ENCODE results near the gene AGAP2. TPM values are rescaled to one million over a fixed set of nuclear protein-coding genes. Genes with fewer than 3 reads are reported as not detected.
A peak's percentile ranks its signal among the peaks of the same experiment; 100 is the strongest.

The AGAP2 gene
- total RNA-seq, 2 experiments from 2014 or later, result 68.6 to 72.5 TPM

DNA sequence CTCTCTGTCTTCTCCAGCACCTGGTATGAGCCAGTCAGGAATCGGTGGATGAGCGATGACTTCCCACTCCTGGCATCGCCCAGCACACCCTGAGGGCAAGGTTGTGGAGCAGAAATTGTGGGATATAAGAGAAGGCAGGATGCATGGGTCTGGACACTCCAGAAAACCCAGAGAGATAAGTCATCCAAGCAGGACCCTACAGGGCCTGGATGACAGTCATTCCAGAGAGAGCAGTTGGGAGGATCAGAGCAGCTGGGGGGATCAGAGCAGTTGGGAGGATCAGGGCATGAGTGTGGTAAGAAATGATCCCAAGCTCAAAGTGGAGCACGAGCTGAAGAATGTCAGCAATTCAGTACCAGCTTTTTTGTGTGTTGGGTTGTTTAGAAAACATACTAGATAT is 4.0 kb downstream of the AGAP2 start:
- POLR2A ChIA-PET, result interaction anchor here (1.2 kb wide), 1 partner anchor 15 kb away, joined by 4 read pairs; no protein-coding TSS in a partner anchor
- DNase-seq (no peak), ATAC-seq (no peak)
- Mint-ChIP-seq H3K27ac (no peak overlapping the region), H3K4me3 (no peak overlapping the region), H3K4me1 (ENCODE audit: low read depth) (peaks cover 16% of the 10 kb centered on the region), H3K27me3 (ENCODE audit: low read depth) (no peaks in the 10 kb centered on the region), H3K36me3 (ENCODE audit: low read depth) (peaks cover 65% of the 10 kb centered on the region), H3K9me3 (ENCODE audit: insufficient read depth) (no peaks in the 10 kb centered on the region)
- CTCF ChIA-PET, result no interaction called here

- Mint-ChIP-seq H3K9me3 (ENCODE audit: insufficient read depth) (no peaks in the 10 kb centered on the region), H3K27me3 (ENCODE audit: low read depth) (no peaks in the 10 kb centered on the region), H3K4me3 (no peak overlapping the region), H3K4me1 (ENCODE audit: low read depth) (peaks cover 9% of the 10 kb centered on the region), H3K27ac (peak overlapping the region; percentile 30), H3K36me3 (ENCODE audit: low read depth) (peaks cover 63% of the 10 kb centered on the region)
- ATAC-seq (no peak), DNase-seq (no peak)
- ChIA-PET CTCF (no interaction called here), POLR2A (interaction anchor here (1.2 to 2.0 kb wide), 3 partner anchors 11 to 17 kb away, joined by 4 to 5 read pairs (median 4); no protein-coding TSS in a partner anchor)
These were observed 4.6 kb downstream of the AGAP2 start for GRCh38 chr12:57733928-57734327.

DNA sequence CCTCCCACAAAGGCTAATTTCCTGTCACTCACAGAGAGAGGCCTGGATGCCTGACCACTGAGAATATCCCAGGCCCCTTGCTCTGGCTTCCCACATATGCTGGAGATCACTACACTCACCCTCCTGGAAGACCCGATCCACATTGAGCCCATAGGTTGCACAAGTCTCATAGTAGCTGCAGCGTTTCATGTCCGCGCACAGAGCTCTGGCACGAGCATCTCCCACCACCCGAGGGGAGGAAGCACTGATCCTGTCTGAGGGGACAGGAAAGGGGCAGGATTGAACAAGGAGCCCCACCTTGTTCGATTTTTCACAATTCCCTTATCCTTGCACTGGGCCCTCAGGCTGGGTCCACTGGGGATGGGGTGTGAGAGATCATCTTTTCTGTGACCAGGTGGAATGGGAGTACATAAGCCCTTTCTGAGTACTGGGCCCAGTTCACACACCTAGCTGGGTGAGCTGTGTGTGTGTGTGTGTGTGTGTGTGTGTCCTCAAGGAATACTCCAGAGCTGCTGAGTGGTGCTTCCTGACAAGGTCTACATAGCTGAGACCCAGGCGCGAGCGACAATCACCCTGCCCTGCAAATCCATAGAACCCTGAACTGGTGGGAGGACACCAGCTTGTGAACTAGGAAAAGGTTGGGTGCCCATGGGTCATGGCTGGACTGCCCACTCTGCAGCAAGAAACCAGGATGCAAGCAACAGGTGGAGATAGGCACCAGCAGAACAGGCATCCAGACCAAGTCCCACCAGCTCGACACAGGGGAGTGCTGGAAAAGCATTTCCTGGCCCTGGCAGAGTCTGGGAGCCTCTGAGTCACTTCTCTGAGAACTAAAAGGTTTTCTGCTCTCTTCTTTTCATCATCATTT is 5.6 kb downstream of the AGAP2 start:
- H3K9me3 Mint-ChIP-seq (ENCODE audit: insufficient read depth), result no peaks in the 10 kb centered on the region
- H3K27me3 Mint-ChIP-seq (ENCODE audit: low read depth), result no peaks in the 10 kb centered on the region
- ATAC-seq (no peak), DNase-seq (no peak)
- CTCF ChIA-PET, result interaction anchor here (0.6 kb wide), 1 partner anchor 281 kb away, joined by 3 read pairs; no protein-coding TSS in a partner anchor
- POLR2A ChIA-PET, result interaction anchor here (1.7 to 2.0 kb wide), 2 partner anchors 10 to 16 kb away, joined by 4 to 5 read pairs; no protein-coding TSS in a partner anchor
- H3K4me3 Mint-ChIP-seq, result no peak overlapping the region
- H3K36me3 Mint-ChIP-seq (ENCODE audit: low read depth), result peaks cover 69% of the 10 kb centered on the region
- H3K4me1 Mint-ChIP-seq (ENCODE audit: low read depth), result peaks cover 8% of the 10 kb centered on the region
- no peak overlapping the region for H3K27ac Mint-ChIP-seq

DNA sequence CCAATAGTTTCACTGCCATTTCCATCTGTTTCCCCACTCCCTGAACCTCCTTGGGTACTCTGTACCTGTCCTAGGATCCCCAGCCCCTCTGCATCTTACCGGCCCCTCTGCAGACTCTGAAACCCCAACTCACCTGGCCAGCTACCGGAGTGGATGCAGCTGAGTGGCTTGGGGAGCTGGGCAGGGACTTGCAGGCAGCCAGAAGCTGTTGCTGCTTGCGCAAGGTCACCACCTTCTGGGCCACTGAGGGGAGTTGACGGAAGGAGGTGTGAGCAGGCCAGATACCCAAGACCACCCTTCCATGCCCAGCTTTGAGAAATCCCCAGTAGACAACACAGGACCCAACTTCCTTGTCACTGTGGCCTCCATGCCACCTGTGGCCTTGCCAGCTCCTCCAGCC is 6.3 kb downstream of the AGAP2 start:
- H3K27ac Mint-ChIP-seq, result no peak overlapping the region
- no peaks in the 10 kb centered on the region for H3K27me3 Mint-ChIP-seq (ENCODE audit: low read depth)
- no peaks in the 10 kb centered on the region for H3K9me3 Mint-ChIP-seq (ENCODE audit: insufficient read depth)
- ATAC-seq (no peak), DNase-seq (no peak)
- ChIA-PET CTCF (no interaction called here), POLR2A (interaction anchor here (1.7 to 2.0 kb wide), 2 partner anchors 10 to 16 kb away, joined by 4 to 5 read pairs; no protein-coding TSS in a partner anchor)
- H3K4me3 Mint-ChIP-seq, result no peak overlapping the region
- peaks cover 9% of the 10 kb centered on the region for H3K4me1 Mint-ChIP-seq (ENCODE audit: low read depth)
- peaks cover 74% of the 10 kb centered on the region for H3K36me3 Mint-ChIP-seq (ENCODE audit: low read depth)

DNA sequence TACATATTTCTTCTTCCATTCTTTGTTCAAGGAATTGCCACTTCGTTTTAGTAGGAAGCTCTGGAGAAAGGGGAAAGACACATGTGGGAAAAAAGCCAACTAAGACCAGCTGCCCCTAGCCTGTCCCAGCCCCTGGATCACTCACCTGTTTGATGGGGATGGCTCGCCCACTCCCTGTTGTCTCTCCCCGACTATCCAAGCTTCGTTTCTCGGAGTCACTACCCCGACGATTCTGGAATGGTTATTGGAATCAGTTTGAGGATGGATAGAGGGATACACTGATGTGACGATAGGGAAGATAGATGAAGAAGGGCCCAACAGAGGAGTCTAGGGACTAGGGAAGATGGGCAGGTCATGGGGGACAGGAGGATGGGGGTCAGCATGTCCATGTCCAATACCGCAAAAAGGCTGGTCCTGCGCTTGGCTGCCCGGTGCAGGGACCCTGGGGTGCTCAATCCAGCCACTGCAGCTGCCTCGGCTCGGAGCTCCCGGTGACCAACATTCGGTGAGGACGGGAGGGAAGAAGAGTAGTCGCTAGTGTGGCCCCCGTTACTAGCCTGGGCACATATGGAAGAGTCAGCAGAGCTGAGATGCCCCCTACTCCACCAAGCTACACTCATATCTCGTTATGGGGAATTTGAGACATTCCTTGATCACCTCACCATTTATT is 7.0 kb downstream of the AGAP2 start:
- peaks cover 6% of the 10 kb centered on the region for H3K4me1 Mint-ChIP-seq (ENCODE audit: low read depth)
- H3K9me3 Mint-ChIP-seq (ENCODE audit: insufficient read depth), result no peaks in the 10 kb centered on the region
- no peaks in the 10 kb centered on the region for H3K27me3 Mint-ChIP-seq (ENCODE audit: low read depth)
- no peak for ATAC-seq
- no peak for DNase-seq
- H3K4me3 Mint-ChIP-seq, result no peak overlapping the region
- ChIA-PET CTCF (interaction anchor here (0.8 kb wide), 1 partner anchor 12 kb away, joined by 3 read pairs; no protein-coding TSS in a partner anchor), POLR2A (no interaction called here)
- H3K36me3 Mint-ChIP-seq (ENCODE audit: low read depth), result peaks cover 74% of the 10 kb centered on the region
- no peak overlapping the region for H3K27ac Mint-ChIP-seq

- ATAC-seq (no peak), DNase-seq (no peak)
- ChIA-PET CTCF (no interaction called here), POLR2A (interaction anchor here (1.1 kb wide), 1 partner anchor 11 kb away, joined by 4 read pairs; no protein-coding TSS in a partner anchor)
- no peaks in the 10 kb centered on the region for H3K27me3 Mint-ChIP-seq (ENCODE audit: low read depth)
- H3K9me3 Mint-ChIP-seq (ENCODE audit: insufficient read depth), result no peaks in the 10 kb centered on the region
- peaks cover 73% of the 10 kb centered on the region for H3K36me3 Mint-ChIP-seq (ENCODE audit: low read depth)
- H3K4me1 Mint-ChIP-seq (ENCODE audit: low read depth), result peaks cover 7% of the 10 kb centered on the region
- H3K4me3 Mint-ChIP-seq, result no peak overlapping the region
- H3K27ac Mint-ChIP-seq, result no peak overlapping the region
These were observed 8.0 kb downstream of the AGAP2 start for GRCh38 chr12:57730336-57731067.

DNA sequence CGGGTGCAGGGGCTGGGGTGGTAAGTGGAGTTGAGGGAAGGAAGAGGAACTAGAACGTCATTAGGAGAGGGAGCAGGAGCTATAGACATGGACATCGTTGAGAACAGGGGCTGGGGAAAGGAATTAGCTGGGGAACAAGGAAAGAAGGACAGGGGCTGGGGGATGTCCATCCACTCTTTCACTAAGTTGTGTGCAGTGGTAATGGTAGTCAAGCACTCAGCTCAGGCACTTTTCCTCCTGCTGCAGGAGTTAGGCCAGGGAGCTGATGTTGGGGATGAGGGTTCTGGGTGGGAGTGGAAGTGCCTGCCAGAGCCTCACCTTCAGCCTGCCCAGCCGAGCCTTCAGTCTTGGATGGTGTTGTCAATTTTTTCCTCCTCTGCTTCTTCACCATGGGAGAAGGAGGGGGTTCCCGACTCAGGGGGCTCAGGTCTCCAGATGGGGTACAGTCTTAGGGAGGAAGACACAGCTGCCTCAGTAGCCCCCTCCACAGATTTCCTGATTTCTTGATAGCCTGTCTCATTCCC is 9.2 kb downstream of the AGAP2 start:
- Mint-ChIP-seq H3K4me1 (ENCODE audit: low read depth) (peaks cover 12% of the 10 kb centered on the region), H3K27ac (no peak overlapping the region), H3K4me3 (no peak overlapping the region), H3K9me3 (ENCODE audit: insufficient read depth) (no peaks in the 10 kb centered on the region), H3K27me3 (ENCODE audit: low read depth) (no peaks in the 10 kb centered on the region), H3K36me3 (ENCODE audit: low read depth) (peaks cover 72% of the 10 kb centered on the region)
- ChIA-PET POLR2A (interaction anchor here (1.1 kb wide), 1 partner anchor 12 kb away, joined by 4 read pairs; no protein-coding TSS in a partner anchor), CTCF (no interaction called here)
- ATAC-seq (no peak), DNase-seq (no peak)

GRCh38 chr12:57727758-57728395 is 10.7 kb downstream of the AGAP2 start:
- peaks cover 12% of the 10 kb centered on the region for H3K4me1 Mint-ChIP-seq (ENCODE audit: low read depth)
- no peaks in the 10 kb centered on the region for H3K9me3 Mint-ChIP-seq (ENCODE audit: insufficient read depth)
- DNase-seq (no peak), ATAC-seq (no peak)
- CTCF ChIA-PET, result no interaction called here
- POLR2A ChIA-PET, result no interaction called here
- H3K27ac Mint-ChIP-seq, result peak overlapping the region; percentile 41
- H3K4me3 Mint-ChIP-seq, result no peak overlapping the region
- peaks cover 67% of the 10 kb centered on the region for H3K36me3 Mint-ChIP-seq (ENCODE audit: low read depth)
- H3K27me3 Mint-ChIP-seq (ENCODE audit: low read depth), result no peaks in the 10 kb centered on the region

- peaks cover 12% of the 10 kb centered on the region for H3K4me1 Mint-ChIP-seq (ENCODE audit: low read depth)
- ATAC-seq, result no peak
- H3K27me3 Mint-ChIP-seq (ENCODE audit: low read depth), result no peaks in the 10 kb centered on the region
- DNase-seq, result no peak
- no peak overlapping the region for H3K4me3 Mint-ChIP-seq
- H3K36me3 Mint-ChIP-seq (ENCODE audit: low read depth), result peaks cover 63% of the 10 kb centered on the region
- POLR2A ChIA-PET, result no interaction called here
- CTCF ChIA-PET, result interaction anchor here (2.0 kb wide), 1 partner anchor 15 kb away, joined by 10 read pairs; no protein-coding TSS in a partner anchor
- no peaks in the 10 kb centered on the region for H3K9me3 Mint-ChIP-seq (ENCODE audit: insufficient read depth)
- H3K27ac Mint-ChIP-seq, result no peak overlapping the region
These were observed 11.4 kb downstream of the AGAP2 start for GRCh38 chr12:57726884-57727757.

DNA sequence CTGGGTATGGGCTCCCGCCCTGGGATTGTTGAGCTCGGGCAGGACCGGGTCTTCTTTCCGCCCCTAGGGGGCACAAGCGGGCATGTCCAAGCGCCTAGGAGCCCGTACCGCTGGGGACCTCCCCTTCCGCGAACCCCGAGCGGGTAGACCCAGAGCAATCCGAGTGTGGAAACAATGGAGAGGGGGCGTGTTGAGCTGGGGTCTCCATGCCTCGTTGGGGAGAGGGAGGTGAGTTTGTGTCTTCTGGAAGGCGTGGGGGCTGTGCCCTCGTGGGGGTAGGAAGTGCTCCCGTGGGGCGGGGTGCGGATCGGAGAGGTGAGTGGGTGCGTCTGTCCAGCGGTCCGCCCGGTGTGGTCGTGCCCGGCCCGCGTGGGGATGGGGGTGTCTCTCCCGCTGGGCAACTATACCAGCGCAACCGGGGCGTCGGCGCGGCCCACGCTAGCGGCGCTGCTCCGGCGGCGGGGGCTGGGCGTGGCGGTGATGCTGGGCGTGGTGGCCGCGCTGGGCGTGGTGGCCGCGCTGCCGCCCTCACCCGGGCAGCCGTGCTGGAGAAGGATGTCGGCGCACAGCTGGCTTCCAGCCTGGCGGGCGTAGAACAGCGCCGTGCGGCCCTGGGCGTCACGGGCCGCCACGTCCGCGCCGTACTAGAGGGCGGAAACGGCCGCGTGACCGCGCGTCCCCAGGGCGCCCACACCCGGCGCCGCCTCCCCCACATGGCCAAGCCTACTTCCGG is 12.2 kb downstream of the AGAP2 start:
- Mint-ChIP-seq H3K4me3 (peak overlapping the region; percentile 28), H3K27ac (peak overlapping the region; percentile 61), H3K9me3 (ENCODE audit: insufficient read depth) (no peaks in the 10 kb centered on the region), H3K36me3 (ENCODE audit: low read depth) (peaks cover 63% of the 10 kb centered on the region), H3K4me1 (ENCODE audit: low read depth) (peaks cover 12% of the 10 kb centered on the region), H3K27me3 (ENCODE audit: low read depth) (no peaks in the 10 kb centered on the region)
- ChIA-PET CTCF (interaction anchor here (0.7 to 2.0 kb wide), 3 partner anchors 9 to 19 kb away, joined by 3 to 10 read pairs (median 4); partner anchors contain the start of gene TSPAN31), POLR2A (no interaction called here)
- ATAC-seq, result no peak
- DNase-seq, result peak; percentile 44

All from activated CD8-positive, alpha-beta T cell treated with anti-CD3 and anti-CD28 coated beads, Interleukin-2, amount 10 ng/mL, durations not matched to agents 7 days and 5 days (primary cell).